NCI-H1417 (cell line): ENCODE measurements around the gene TMEM128.
"Not testable (repeated sequence)": the region's sequence is repeated elsewhere in the genome, so short reads cannot be mapped to it uniquely, and the experiment has no call there.

ENCODE experiments used
- DNase-seq, 3 experiments: peaks; one replicate each; lab custom pipeline; 2025; lab: John Stamatoyannopoulos, UW

The TMEM128 gene

GRCh38 chr4:4248029-4248884 lies at the start of gene TMEM128:
Gene TMEM128, minus strand, starts transcription at chr4:4248223. Its CDS starts 21 bp downstream, at chr4:4248202.
- peak; percentile 94 to 97 (median 95) for DNase-seq

GRCh38 chr4:4296283-4296846 lies 48.3 kb upstream of the TMEM128 start:
- DNase-seq = no peak

GRCh38 chr4:4293279-4293678 lies 45.3 kb upstream of the TMEM128 start:
- no peak for DNase-seq

GRCh38 chr4:4289941-4290850 lies 42.2 kb upstream of the TMEM128 start, which contains the start of the genes LYAR and ZBTB49:
Gene LYAR, minus strand, starts transcription at chr4:4290154. Its CDS starts 6,412 bp downstream, at chr4:4283742.
Gene ZBTB49, plus strand, starts transcription at chr4:4290251. Its CDS starts 9,695 bp downstream, at chr4:4299946.
- DNase-seq = peak; percentile 92 to 96 (median 95)

- DNase-seq = no peak
Observed at GRCh38 chr4:4289597-4289940, 41.5 kb upstream of the TMEM128 start.

GRCh38 chr4:4289055-4289454 lies 41.0 kb upstream of the TMEM128 start:
- DNase-seq = no peak

GRCh38 chr4:4288098-4288497 lies 40.1 kb upstream of the TMEM128 start:
- no peak for DNase-seq

GRCh38 chr4:4284827-4285618 lies 37.0 kb upstream of the TMEM128 start:
- DNase-seq = no peak

- DNase-seq = no peak
Observed at GRCh38 chr4:4281787-4282186, 33.8 kb upstream of the TMEM128 start.

GRCh38 chr4:4277531-4277930 lies 29.5 kb upstream of the TMEM128 start:
- no peak for DNase-seq

GRCh38 chr4:4274226-4274625 lies 26.2 kb upstream of the TMEM128 start:
- DNase-seq = no peak

GRCh38 chr4:4271912-4272311 lies 23.9 kb upstream of the TMEM128 start:
- DNase-seq = no peak

- no peak for DNase-seq
Observed at GRCh38 chr4:4270529-4270928, 22.5 kb upstream of the TMEM128 start.

GRCh38 chr4:4269856-4270255 lies 21.8 kb upstream of the TMEM128 start:
- no peak for DNase-seq

- DNase-seq = no peak
Observed at GRCh38 chr4:4269331-4269731, 21.3 kb upstream of the TMEM128 start.

- DNase-seq = no peak
Observed at GRCh38 chr4:4268776-4269175, 20.8 kb upstream of the TMEM128 start.

GRCh38 chr4:4267981-4268380 lies 20.0 kb upstream of the TMEM128 start:
- DNase-seq = no peak

- peak in 1 of 3 experiments; percentile 22 for DNase-seq
Observed at GRCh38 chr4:4260185-4260751, 12.2 kb upstream of the TMEM128 start.

GRCh38 chr4:4259484-4260100 lies 11.6 kb upstream of the TMEM128 start:
- peak in 1 of 3 experiments; percentile 24 for DNase-seq

GRCh38 chr4:4257705-4258104 lies 9.7 kb upstream of the TMEM128 start:
- DNase-seq = not testable (repeated sequence)

- no peak for DNase-seq
Observed at GRCh38 chr4:4256799-4257198, 8.8 kb upstream of the TMEM128 start.
